Right atrium auricular region (tissue), 2 donors: Measurements from ENCODE around the gene GMDS. TPM values are rescaled to one million over a fixed set of nuclear protein-coding genes. Genes with fewer than 3 reads are reported as not detected.

Source experiments
- DNase-seq: peaks from one replicate; pipeline ENCODE4 v3.0.0-alpha.2; 2019; ENCODE audit warnings: low spot score
- H3K27ac ChIP-seq, 2 donors: fragments of 200-600 bp; sonication (generic); 1 replicate in 1 of 2; 2 replicates in 1 of 2; pipeline ENCODE4 v1.5.1; 2016 to 2019
- H3K27me3 ChIP-seq, 2 donors: fragments of 200-600 bp; sonication (generic); one replicate each; pipeline versions ENCODE4 v1.5.1 to v1.6.0; 2017 to 2019
- H3K36me3 ChIP-seq: fragments of 200-600 bp; sonication (generic); one replicate; pipeline ENCODE4 v1.5.1; 2016
- H3K4me1 ChIP-seq, 2 donors: fragments of 200-600 bp; sonication (generic); one replicate each; pipeline versions ENCODE4 v1.5.1 to v1.6.0; 2017 to 2019
- H3K4me3 ChIP-seq, 2 donors: fragments of 200-600 bp; sonication (generic); 1 replicate in 1 of 2; 2 replicates in 1 of 2; pipeline ENCODE4 v1.5.1; 2017 to 2019; ENCODE audit warnings: mild to moderate bottlenecking in 1 of 2, moderate library complexity in 1 of 2
- H3K9me3 ChIP-seq, 2 donors: fragments of 200-600 bp; sonication (generic); one replicate each; pipeline ENCODE4 v1.5.1; 2019
- total RNA-seq, 2 donors: library from RNA; depleted of rRNA; stranded (reverse); fragments of >200 nt; gene quantifications; one replicate each; pipeline ENCODE4 v1.1.0, GENCODE V29; 2016
- TF ChIP-seq, protein P1 (sequence below), 2 donors: fragments of 200-600 bp; sonication (generic); IDR thresholded peaks; one replicate each; pipeline ENCODE4 v1.5.1; 2019; ENCODE audit warnings: antibody characterized with exemption in 2 of 2

Gene GMDS
- total RNA-seq, 2 donors from 2014 or later = 11.1 to 11.8 TPM

DNA sequence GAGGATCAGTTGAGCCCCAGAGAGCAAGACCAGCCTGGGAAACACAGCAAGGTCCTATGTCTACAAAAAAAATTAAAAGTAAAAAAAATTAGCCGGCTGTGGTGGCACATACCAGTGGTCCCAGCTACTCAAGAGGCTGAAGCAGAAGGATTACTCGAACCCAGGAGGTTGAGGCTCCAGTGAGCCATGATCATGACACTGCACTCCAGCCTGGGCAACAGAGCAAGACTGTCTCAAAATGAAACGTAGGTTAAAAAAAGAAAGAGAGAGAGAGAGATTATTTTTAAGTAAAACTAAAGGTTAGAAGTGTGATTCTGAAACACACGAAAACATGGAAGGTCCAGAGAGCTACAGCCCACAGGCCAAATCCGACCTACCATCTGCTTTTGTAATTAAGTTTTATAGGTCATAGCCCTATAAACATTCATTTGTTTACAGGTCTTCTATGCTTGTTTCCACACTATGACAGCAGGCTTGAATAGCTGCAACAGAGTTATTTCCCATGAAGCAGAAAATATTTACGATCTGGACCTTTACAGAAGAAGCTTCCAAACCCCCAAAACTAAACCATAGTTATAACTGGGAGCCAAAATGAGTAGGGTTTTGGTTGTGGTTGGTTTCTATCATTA is 279.7 kb downstream of the GMDS start:
- Histone ChIP-seq H3K27me3 (no peaks in the 10 kb centered on the region), H3K36me3 (no peaks in the 10 kb centered on the region), H3K9me3 (no peaks in the 10 kb centered on the region), H3K4me1 (no peaks in the 10 kb centered on the region), H3K4me3 (no peak overlapping the region), H3K27ac (no peak overlapping the region)
- TF ChIP-seq, protein P1, sequence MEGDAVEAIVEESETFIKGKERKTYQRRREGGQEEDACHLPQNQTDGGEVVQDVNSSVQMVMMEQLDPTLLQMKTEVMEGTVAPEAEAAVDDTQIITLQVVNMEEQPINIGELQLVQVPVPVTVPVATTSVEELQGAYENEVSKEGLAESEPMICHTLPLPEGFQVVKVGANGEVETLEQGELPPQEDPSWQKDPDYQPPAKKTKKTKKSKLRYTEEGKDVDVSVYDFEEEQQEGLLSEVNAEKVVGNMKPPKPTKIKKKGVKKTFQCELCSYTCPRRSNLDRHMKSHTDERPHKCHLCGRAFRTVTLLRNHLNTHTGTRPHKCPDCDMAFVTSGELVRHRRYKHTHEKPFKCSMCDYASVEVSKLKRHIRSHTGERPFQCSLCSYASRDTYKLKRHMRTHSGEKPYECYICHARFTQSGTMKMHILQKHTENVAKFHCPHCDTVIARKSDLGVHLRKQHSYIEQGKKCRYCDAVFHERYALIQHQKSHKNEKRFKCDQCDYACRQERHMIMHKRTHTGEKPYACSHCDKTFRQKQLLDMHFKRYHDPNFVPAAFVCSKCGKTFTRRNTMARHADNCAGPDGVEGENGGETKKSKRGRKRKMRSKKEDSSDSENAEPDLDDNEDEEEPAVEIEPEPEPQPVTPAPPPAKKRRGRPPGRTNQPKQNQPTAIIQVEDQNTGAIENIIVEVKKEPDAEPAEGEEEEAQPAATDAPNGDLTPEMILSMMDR (IDR thresholded peaks at IDR 0.05) = no peak
- no peak for DNase-seq

DNA sequence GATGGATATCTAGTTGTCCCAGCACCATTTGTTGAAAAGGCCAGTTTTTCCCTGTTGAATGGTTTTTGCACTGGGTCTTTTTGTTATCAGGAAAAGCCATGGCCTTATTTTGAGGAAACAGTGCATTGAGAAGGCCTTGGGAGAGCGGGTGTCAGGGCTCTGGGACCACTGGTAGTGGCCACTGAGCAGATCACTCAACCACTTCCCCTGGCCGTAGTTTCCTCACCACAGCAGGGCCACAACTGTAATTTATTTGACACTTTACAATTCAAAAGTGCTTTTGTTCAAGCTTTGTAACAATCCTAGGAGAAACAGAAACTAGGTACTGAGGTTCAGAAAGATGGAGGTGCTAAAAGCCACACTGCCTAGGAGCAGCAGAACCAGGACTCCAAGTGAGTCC is 281.8 kb downstream of the GMDS start:
- no peaks in the 10 kb centered on the region for H3K4me1 ChIP-seq
- H3K27ac ChIP-seq = no peak overlapping the region
- no peak overlapping the region for H3K4me3 ChIP-seq
- no peak for DNase-seq
- no peaks in the 10 kb centered on the region for H3K36me3 ChIP-seq
- H3K27me3 ChIP-seq = no peaks in the 10 kb centered on the region
- TF ChIP-seq, protein P1 (IDR thresholded peaks at IDR 0.05) = no peak
- no peaks in the 10 kb centered on the region for H3K9me3 ChIP-seq

DNA sequence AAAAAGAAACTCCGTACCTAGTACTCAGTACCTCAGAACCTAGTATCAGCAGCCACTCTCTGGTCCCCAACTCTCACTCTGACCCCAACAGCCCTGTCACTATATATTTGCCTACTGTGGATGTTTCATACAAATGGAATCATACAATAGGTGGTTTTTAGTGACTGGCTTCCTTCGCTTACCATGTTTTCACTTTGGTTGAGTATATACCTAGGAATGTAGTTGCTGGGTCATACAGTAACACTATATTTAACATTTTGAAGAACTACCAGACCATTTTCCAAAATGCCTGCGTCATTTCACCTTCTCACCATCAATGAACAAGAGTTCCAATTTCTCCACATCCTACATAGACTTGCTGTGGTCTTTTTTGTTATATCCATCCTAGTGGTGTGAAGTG is 283.2 kb downstream of the GMDS start:
- no peak overlapping the region for H3K4me3 ChIP-seq
- H3K36me3 ChIP-seq = no peaks in the 10 kb centered on the region
- H3K27me3 ChIP-seq = no peaks in the 10 kb centered on the region
- H3K9me3 ChIP-seq = no peaks in the 10 kb centered on the region
- no peaks in the 10 kb centered on the region for H3K4me1 ChIP-seq
- no peak for DNase-seq
- no peak overlapping the region for H3K27ac ChIP-seq
- TF ChIP-seq, protein P1 (IDR thresholded peaks at IDR 0.05) = no peak

DNA sequence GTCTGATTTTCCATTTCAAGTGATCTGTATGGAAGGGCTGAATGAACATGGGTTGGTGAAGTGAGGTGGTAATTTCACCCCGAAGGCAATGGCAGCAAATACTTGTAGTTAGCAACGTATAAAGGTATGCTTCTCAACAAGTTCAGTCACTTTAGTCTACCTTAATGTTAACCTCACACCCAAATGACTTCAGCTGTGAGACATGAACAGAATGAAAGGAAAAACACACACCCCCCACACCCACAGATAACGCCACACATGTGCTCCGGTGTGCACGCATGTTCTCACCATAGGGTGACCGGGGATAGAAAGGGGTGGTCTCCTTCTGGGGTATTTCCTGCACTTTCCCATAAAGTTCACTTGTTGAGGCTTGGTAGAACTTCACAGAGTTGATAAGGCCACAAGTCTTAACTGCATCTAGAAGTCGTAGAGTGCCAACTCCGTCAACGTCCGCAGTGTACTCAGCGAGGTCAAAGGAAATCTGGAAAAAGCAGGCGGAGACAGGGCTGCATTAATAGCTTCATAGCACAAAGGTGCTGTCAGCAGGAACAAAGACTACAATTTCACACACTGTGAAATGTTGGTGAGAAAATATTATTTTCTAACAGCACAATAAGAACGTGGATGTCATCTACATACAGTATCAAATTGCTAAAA is 284.8 kb downstream of the GMDS start:
- Histone ChIP-seq H3K9me3 (no peaks in the 10 kb centered on the region), H3K4me3 (no peak overlapping the region), H3K36me3 (no peaks in the 10 kb centered on the region), H3K4me1 (no peaks in the 10 kb centered on the region), H3K27me3 (no peaks in the 10 kb centered on the region), H3K27ac (no peak overlapping the region)
- TF ChIP-seq, protein P1 (IDR thresholded peaks at IDR 0.05) = no peak
- DNase-seq = no peak

DNA sequence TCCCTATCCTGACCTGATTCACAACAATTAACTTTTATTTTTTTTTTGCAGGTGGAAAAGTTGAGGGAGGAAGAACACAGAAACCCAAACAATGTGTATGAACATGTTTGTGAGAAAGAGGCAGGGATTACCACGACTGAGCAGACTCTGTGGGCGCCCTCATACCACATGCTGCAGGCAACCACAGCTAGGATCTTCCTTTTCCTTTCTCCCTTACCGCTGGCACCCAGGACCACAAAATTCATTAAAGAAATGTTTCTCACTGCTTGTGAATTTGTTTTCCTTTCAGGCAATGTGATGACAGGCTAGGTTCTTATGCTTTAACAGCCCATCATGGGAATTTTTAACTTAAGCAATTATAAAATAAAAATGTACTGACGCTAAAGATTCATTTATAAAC is 287.1 kb downstream of the GMDS start:
- DNase-seq = no peak
- Histone ChIP-seq H3K9me3 (no peaks in the 10 kb centered on the region), H3K4me1 (no peaks in the 10 kb centered on the region), H3K27ac (no peak overlapping the region), H3K27me3 (no peaks in the 10 kb centered on the region), H3K4me3 (no peak overlapping the region), H3K36me3 (no peaks in the 10 kb centered on the region)
- TF ChIP-seq, protein P1 (IDR thresholded peaks at IDR 0.05) = no peak

DNA sequence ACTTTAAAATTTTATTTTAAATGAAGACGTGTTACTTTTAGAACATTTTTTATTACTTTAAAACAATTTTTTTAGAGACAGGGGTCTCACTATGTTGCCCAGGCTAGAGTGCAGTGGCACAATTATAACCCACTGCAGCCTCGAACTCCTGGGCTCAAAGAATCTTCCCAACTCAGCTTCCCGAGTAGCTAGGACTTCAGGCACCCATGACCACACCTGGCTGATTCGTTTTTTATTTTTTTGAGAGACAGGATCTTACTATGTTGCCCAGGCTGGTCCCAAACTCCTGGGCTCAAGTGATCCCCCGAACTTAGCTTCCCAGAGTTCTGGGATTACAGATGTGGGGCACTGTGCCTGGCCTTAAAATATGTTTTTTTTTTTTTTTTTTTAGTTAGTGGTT is 287.7 kb downstream of the GMDS start:
- no peaks in the 10 kb centered on the region for H3K27me3 ChIP-seq
- TF ChIP-seq, protein P1 (IDR thresholded peaks at IDR 0.05) = no peak
- no peaks in the 10 kb centered on the region for H3K4me1 ChIP-seq
- H3K9me3 ChIP-seq = no peaks in the 10 kb centered on the region
- H3K27ac ChIP-seq = no peak overlapping the region
- DNase-seq = no peak
- H3K4me3 ChIP-seq = no peak overlapping the region
- H3K36me3 ChIP-seq = no peaks in the 10 kb centered on the region
